T-helper 1 cell treated with Interleukin-12 subunit alpha and Interleukin-12 subunit beta and Interleukin-4 antibody, amounts not matched to agents 30 ng/mL and 1 ng/mL, for 36 hours (primary cell): Measurements from ENCODE around the gene MORC2. TPM values are rescaled to one million over a fixed set of nuclear protein-coding genes. Genes with fewer than 3 reads are reported as not detected.

Experiments
- intact Hi-C: fragments of 100-400 bp; cut with micrococcal nuclease; formaldehyde crosslinking; loops from one replicate; pipeline ENCODE4 v1.15.1; 2024
- total RNA-seq: library from RNA; stranded (reverse); gene quantifications from 2 replicates; pipeline ENCODE4 v1.2.3, GENCODE V29; 2022

Gene MORC2
- total RNA-seq, 1 donor from 2014 or later: 38.7 TPM

- intact Hi-C loops: no loop called here
These were observed 91.5 kb downstream of the MORC2 start for GRCh38 chr22:30876915-30877553.

DNA sequence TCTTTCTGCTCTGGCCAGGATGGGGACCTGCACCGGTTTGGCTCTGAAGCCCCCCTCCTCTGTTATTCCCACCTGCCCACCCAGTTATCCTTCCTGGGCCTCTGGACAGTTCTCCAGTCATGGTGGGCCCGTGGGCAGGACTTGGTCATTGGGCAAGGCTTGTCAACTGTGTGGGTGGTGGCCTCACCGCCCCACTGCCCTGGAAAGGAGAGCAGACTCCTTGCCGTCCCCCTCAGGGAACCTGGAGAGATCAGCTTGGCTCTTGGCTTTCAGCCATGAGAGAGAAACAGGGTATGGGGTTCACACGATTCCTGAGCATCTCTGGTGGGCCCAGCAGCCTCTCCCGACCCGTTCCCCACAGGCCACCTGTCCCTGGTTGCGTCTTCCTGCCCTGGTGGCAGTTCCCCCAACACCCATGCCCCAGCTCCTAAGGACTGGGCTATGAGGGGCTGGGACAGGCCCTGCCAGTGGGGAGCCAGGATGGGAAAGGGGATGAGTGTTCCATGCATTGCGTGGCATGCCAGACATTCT is 92.3 kb downstream of the MORC2 start:
- intact Hi-C loops: no loop called here

DNA sequence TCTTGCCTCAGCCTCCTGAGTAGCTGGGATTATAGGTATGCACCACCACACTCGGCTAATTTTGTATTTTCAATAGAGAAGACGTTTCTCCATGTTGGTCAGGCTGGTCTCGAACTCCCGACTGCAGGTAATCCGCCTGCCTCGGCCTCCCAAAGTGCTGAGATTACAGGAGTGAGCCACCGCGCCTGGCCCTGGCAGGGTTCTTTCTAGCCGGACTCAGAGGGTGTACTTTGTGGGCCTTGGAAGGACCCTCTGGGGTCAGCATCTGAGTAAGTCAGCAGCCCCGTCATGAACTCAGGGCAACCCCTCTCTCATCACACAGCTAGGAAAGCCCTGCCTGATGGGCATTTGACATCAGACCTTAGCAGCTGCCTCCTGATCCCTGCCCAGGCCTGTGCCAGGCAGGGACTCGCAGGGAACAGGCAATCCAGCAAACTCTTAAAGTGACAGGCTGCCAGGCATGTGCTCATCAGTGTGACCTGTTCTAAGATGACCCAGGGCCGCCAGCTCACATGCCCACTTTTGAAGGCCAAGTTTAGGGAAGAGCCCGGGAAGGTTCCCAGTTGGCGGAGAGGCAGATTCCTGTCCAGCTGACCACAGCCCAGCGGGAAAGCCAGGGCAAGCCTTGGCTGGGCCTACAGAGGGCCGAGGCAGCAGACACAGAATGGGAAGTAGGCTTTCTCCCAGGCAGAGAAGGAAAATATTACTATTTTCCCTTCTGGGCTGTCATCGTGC is 92.9 kb downstream of the MORC2 start:
- intact Hi-C loops: no loop called here

Other genes with a start within 250 kb of the MORC2 start
- 79.4 and 84.6 TPM in 2 replicates for gene TUG1, start 491 bp upstream of the MORC2 start, total RNA-seq
- 11.4 and 12.8 TPM in 2 replicates for gene SMTN, start 112.5 kb upstream of the MORC2 start, total RNA-seq
- gene SELENOM, start 138.8 kb upstream of the MORC2 start, total RNA-seq: 9.5 and 9.6 TPM in 2 replicates
- gene INPP5J, start 154.2 kb upstream of the MORC2 start, total RNA-seq: 0.34 TPM in 1 of 2 replicates, not detected in the other
- not detected in 2 replicates for gene PLA2G3, start 171.7 kb upstream of the MORC2 start, total RNA-seq
- gene RNF185, start 191.4 kb upstream of the MORC2 start, total RNA-seq: 22.7 and 24.6 TPM in 2 replicates
- 54.4 and 65.2 TPM in 2 replicates for gene LIMK2, start 243.5 kb upstream of the MORC2 start, total RNA-seq